IMR-90 (cell line): Measurements from ENCODE around the gene EPHA2. TPM values are rescaled to one million over a fixed set of nuclear protein-coding genes. Genes with fewer than 3 reads are reported as not detected.

ENCODE experiments used
- ATAC-seq: fragments of 200-7000 bp; cut with Tn5 transposase; 2 replicates; pipeline ENCODE4 v1.9.1; 2020; ENCODE audit warnings: low read depth, mild to moderate bottlenecking, moderate library complexity
- BruUV-seq: library from RNA; stranded (reverse); fragments of 400-500 nt; replicated peaks from 2 replicates; lab custom pipeline; 2021; lab: Mats Ljungman, UMichigan
- CTCF ChIA-PET: fragments of 300-600 bp; formaldehyde crosslinking; extraction: SDS; loops from one replicate; lab custom pipeline; 2021; ENCODE audit warnings: antibody characterized with exemption; lab: Yijun Ruan, JAX
- POLR2A ChIA-PET: fragments of 300-600 bp; sonication (Branson Sonifier 250); formaldehyde crosslinking; loops from one replicate; lab custom pipeline; 2022; ENCODE audit warnings: antibody characterized with exemption; ENCODE audit not compliant: unreplicated experiment; lab: Charles Lee
- DNase-seq: peaks from one replicate; pipeline ENCODE4 v3.0.0; 2013
- H2AFZ ChIP-seq: replicated peaks from 2 replicates; pipeline ENCODE3; 2013; ENCODE audit warnings: low read length, mild to moderate bottlenecking; ENCODE audit not compliant: poor library complexity
- H2AK5ac ChIP-seq: 2 replicates; pipeline ENCODE4 v1.6.1; 2013; ENCODE audit warnings: low read depth, low read length, inconsistent platforms
- H2AK9ac ChIP-seq: replicated peaks from 2 replicates; pipeline ENCODE3; 2013; ENCODE audit warnings: mild to moderate bottlenecking, low read depth, low read length, moderate library complexity; ENCODE audit not compliant: poor library complexity
- H2BK120ac ChIP-seq: 2 replicates; pipeline ENCODE4 v1.6.1; 2013; ENCODE audit warnings: low read depth, low read length, inconsistent platforms
- H2BK15ac ChIP-seq: 3 replicates; pipeline ENCODE4 v1.6.1; 2013; ENCODE audit warnings: low read depth, low read length, inconsistent platforms
- H2BK20ac ChIP-seq: 2 replicates; pipeline ENCODE4 v1.6.1; 2013; ENCODE audit warnings: low read depth, mild to moderate bottlenecking, inconsistent platforms, low read length, moderate library complexity
- H2BK5ac ChIP-seq: 2 replicates; pipeline ENCODE4 v1.6.1; 2013; ENCODE audit warnings: mild to moderate bottlenecking, low read depth, low read length, inconsistent platforms; ENCODE audit not compliant: poor library complexity, severe bottlenecking
- H3K14ac ChIP-seq: replicated peaks from 2 replicates; pipeline ENCODE4 v1.6.1; 2013; ENCODE audit warnings: low read depth, low read length, inconsistent platforms
- H3K18ac ChIP-seq: 2 replicates; pipeline ENCODE4 v1.6.1; 2013; ENCODE audit warnings: low read depth, low read length, control low read depth
- H3K23ac ChIP-seq: 2 replicates; pipeline ENCODE4 v1.6.1; 2013; ENCODE audit warnings: low read depth, low read length, inconsistent platforms
- H3K27ac ChIP-seq: 2 replicates; pipeline ENCODE4 v1.5.1; 2013; ENCODE audit warnings: mild to moderate bottlenecking, control low read depth, low read length; ENCODE audit not compliant: insufficient read depth
- H3K27me3 ChIP-seq: 2 replicates; pipeline ENCODE4 v1.6.1; 2013; ENCODE audit warnings: low read length; ENCODE audit not compliant: control insufficient read depth, insufficient read depth
- H3K36me3 ChIP-seq: 2 replicates; pipeline ENCODE4 v1.6.1; 2013; ENCODE audit warnings: low read length, mixed read lengths; ENCODE audit not compliant: control insufficient read depth, insufficient read depth
- H3K4ac ChIP-seq: 2 replicates; pipeline ENCODE4 v1.6.1; 2013; ENCODE audit warnings: low read depth, low read length, inconsistent platforms
- H3K4me1 ChIP-seq: 2 replicates; pipeline ENCODE4 v1.6.1; 2013; ENCODE audit warnings: low read length, mixed read lengths; ENCODE audit not compliant: control insufficient read depth, insufficient read depth
- H3K4me2 ChIP-seq: 2 replicates; pipeline ENCODE4 v1.6.1; 2013; ENCODE audit warnings: low read depth, mild to moderate bottlenecking, control low read depth, low read length, moderate library complexity
- H3K4me3 ChIP-seq: 2 replicates; pipeline ENCODE4 v1.5.1; 2013; ENCODE audit warnings: low read depth, mild to moderate bottlenecking, control low read depth, low read length, moderate library complexity; ENCODE audit not compliant: insufficient read depth
- H3K56ac ChIP-seq: 2 replicates; pipeline ENCODE4 v1.6.1; 2013; ENCODE audit warnings: low read length, inconsistent platforms; ENCODE audit not compliant: insufficient read depth; ENCODE audit errors: extremely low read depth
- H3K79me1 ChIP-seq, 2 experiments: 2 replicates each; pipeline ENCODE4 v1.6.1; 2013; ENCODE audit warnings: low read length in 2 of 2, inconsistent platforms in 1 of 2, low read depth in 1 of 2
- H3K9ac ChIP-seq: 2 replicates; pipeline ENCODE4 v1.6.1; 2013; ENCODE audit warnings: low read depth, low read length, control low read depth
- H3K9me1 ChIP-seq: 2 replicates; pipeline ENCODE4 v1.6.1; 2013; ENCODE audit warnings: low read length, inconsistent platforms; ENCODE audit not compliant: insufficient read depth
- H3K9me3 ChIP-seq: 2 replicates; pipeline ENCODE4 v1.6.1; 2013; ENCODE audit warnings: low read length; ENCODE audit not compliant: control insufficient read depth, insufficient read depth
- H4K20me1 ChIP-seq: 2 replicates; pipeline ENCODE4 v1.6.1; 2013; ENCODE audit warnings: low read length, inconsistent platforms; ENCODE audit not compliant: insufficient read depth
- H4K5ac ChIP-seq: 2 replicates; pipeline ENCODE4 v1.6.1; 2013; ENCODE audit warnings: mild to moderate bottlenecking, low read depth, low read length, control low read depth
- H4K8ac ChIP-seq, 2 experiments: 2 replicates each; pipeline ENCODE4 v1.6.1; 2013; ENCODE audit warnings: low read depth in 2 of 2, low read length in 2 of 2, control low read depth in 1 of 2, inconsistent platforms in 1 of 2
- H4K91ac ChIP-seq: 2 replicates; pipeline ENCODE4 v1.6.1; 2013; ENCODE audit warnings: low read depth, low read length, inconsistent platforms; ENCODE audit not compliant: insufficient read depth
- CEBPB ChIP-seq: IDR thresholded peaks from 2 replicates; pipeline ENCODE4 v1.6.1; 2012; ENCODE audit warnings: low read depth, low read length, improper control_type of control experiment
- POLR2A ChIP-seq: IDR thresholded peaks from 2 replicates; pipeline ENCODE4 v1.6.1; 2012; ENCODE audit warnings: mild to moderate bottlenecking, low read depth, low read length
- RCOR1 ChIP-seq: IDR thresholded peaks from 2 replicates; pipeline ENCODE4 v1.6.1; 2012; ENCODE audit warnings: mild to moderate bottlenecking, low read length, improper control_type of control experiment; ENCODE audit not compliant: insufficient replicate concordance
- USF2 ChIP-seq: fragments of 150-350 bp; IDR thresholded peaks from 2 replicates; pipeline ENCODE4 v1.6.1; 2017; ENCODE audit warnings: mild to moderate bottlenecking, antibody characterized with exemption, low read length, low read depth
- WGBS, 2 experiments: methylation state at CpG; one replicate each; pipeline versions ENCODE4 v1.1.5 to v1.1.7; 2013; ENCODE audit warnings: missing lambda C conversion rate in 2 of 2; ENCODE audit not compliant: insufficient read length in 1 of 2; ENCODE audit errors: extremely low coverage in 2 of 2; 5-methylcytosine and 5-hydroxymethylcytosine counted together
- dilution Hi-C: fragments of 300-500 bp; cut with HindIII; formaldehyde crosslinking; loops from one replicate; pipeline ENCODE4 v1.14.3; 2018; ENCODE audit warnings: low sequenced_read_pairs; ENCODE audit not compliant: unreplicated experiment
- in situ Hi-C: fragments of 300-500 bp; cut with MboI; formaldehyde crosslinking; loops from 3 replicates; pipeline ENCODE4 v1.14.3; 2019; ENCODE audit warnings: low sequenced_read_pairs, inconsistent platforms, mixed read lengths
- intact Hi-C: fragments of 100-400 bp; cut with micrococcal nuclease; formaldehyde crosslinking; loops from 2 replicates; pipeline ENCODE4 v1.10.0; 2022
- polyA plus RNA-seq, 3 experiments: library from polyadenylated mRNA; depleted of rRNA; stranded (reverse); fragments of >200 nt; gene quantifications; 2 replicates each; pipeline ENCODE4 v1.2.3, GENCODE V29; 2012; ENCODE audit warnings: low replicate concordance in 1 of 3
- total RNA-seq: library from RNA; depleted of rRNA; stranded (reverse); fragments of >200 nt; gene quantifications from 2 replicates; pipeline ENCODE4 v1.2.3, GENCODE V29; 2012

The EPHA2 gene
- total and polyA plus RNA-seq, 2 of the 4 experiments (the other 2 are of a cell fraction) = 24.0 to 72.6 TPM

GRCh38 chr1:16180291-16180824 lies 24.5 kb upstream of the EPHA2 start:
- no peaks in the 10 kb centered on the region for H3K27me3 ChIP-seq
- no peak overlapping the region for H3K4me2 ChIP-seq
- peak overlapping the region; percentile 95 for H2BK5ac ChIP-seq
- H2BK20ac ChIP-seq = peak overlapping the region; percentile 94
- CTCF ChIA-PET = interaction anchor here (1.6 kb wide), 1 partner anchor 98 kb away, joined by 6 read pairs; no protein-coding TSS in a partner anchor
- ATAC-seq (no peak), DNase-seq (peak; percentile 67)
- 0 out of 2 replicates have a peak overlapping the region, but pooled peaks have one; percentile 53 for H4K91ac ChIP-seq
- H3K56ac ChIP-seq = no peak overlapping the region
- H4K5ac ChIP-seq = no peak overlapping the region
- peak overlapping the region; percentile 96; the same call in 2 of the 3 replicates for H2BK15ac ChIP-seq
- H3K9me3 ChIP-seq = no peaks in the 10 kb centered on the region
- no peak overlapping the region for H3K9ac ChIP-seq
- no TSS peak for BruUV-seq
- TF ChIP-seq POLR2A (no peak), USF2 (no peak), CEBPB (no peak), RCOR1 (no peak)
- H4K8ac ChIP-seq = no peak overlapping the region; a peak in 2 of 4 replicates
- H3K79me1 ChIP-seq = peaks cover 5 to 27% of the 10 kb centered on the region in 2 experiments; a peak in 3 of 4 replicates
- H3K36me3 ChIP-seq = no peaks in the 10 kb centered on the region
- dilution Hi-C loops = no loop called here
- no peak overlapping the region for H3K4me3 ChIP-seq
- no peak overlapping the region for H3K18ac ChIP-seq
- H3K4ac ChIP-seq = peak overlapping the region; percentile 98
- peak overlapping the region; percentile 44 for H2AK9ac ChIP-seq
- H2AFZ ChIP-seq = no peak overlapping the region
- peaks cover 36% of the 10 kb centered on the region for H3K4me1 ChIP-seq
- peak overlapping the region; percentile 44 for H3K27ac ChIP-seq
- H3K14ac ChIP-seq = peak overlapping the region; percentile 22; the same call in 1 of the 2 replicates
- POLR2A ChIA-PET = interaction anchor here (0.8 kb wide), 1 partner anchor 29 kb away, joined by 3 read pairs; no protein-coding TSS in a partner anchor
- H3K9me1 ChIP-seq = peaks cover 10% of the 10 kb centered on the region
- intact Hi-C loops = loop anchor here (5.0 kb wide), 1 partner anchor 383 kb away; no protein-coding TSS in a partner anchor
- no CpG with 5 or more reads among the region's 13 CpGs for WGBS, 2 experiments
- peak overlapping the region; percentile 94 for H2BK120ac ChIP-seq
- peak overlapping the region; percentile 64 for H2AK5ac ChIP-seq
- H4K20me1 ChIP-seq = no peaks in the 10 kb centered on the region
- in situ Hi-C loops = loop anchor here (5.0 to 25.0 kb wide), 2 partner anchors 103 to 393 kb away; no protein-coding TSS in a partner anchor
- H3K23ac ChIP-seq = no peak overlapping the region
